Motor neuron (in vitro differentiated cells): ENCODE results near the gene HIPK2. TPM values are rescaled to one million over a fixed set of nuclear protein-coding genes. Genes with fewer than 3 reads are reported as not detected.
A peak's percentile ranks its signal among the peaks of the same experiment; 100 is the strongest.

Experiments
- ATAC-seq, 8 experiments: fragments of 200-7000 bp; cut with Tn5 transposase; replicated peaks in 6 of 8; 2 replicates each; pipeline ENCODE4 v1.8.0; 2021; ENCODE audit warnings: mild to moderate bottlenecking in 8 of 8, moderate library complexity in 8 of 8
- H3K27ac ChIP-seq, 2 donors: fragments of 250-450 bp; sonication (Bioruptor Pico); 2 replicates each; pipeline ENCODE4 v1.9.0; 2021; ENCODE audit warnings: antibody characterized with exemption in 2 of 2, mild to moderate bottlenecking in 2 of 2, moderate library complexity in 1 of 2
- H3K4me1 ChIP-seq, 2 donors: fragments of 250-450 bp; sonication (Bioruptor Pico); replicated peaks in 1 of 2; 2 replicates each; pipeline ENCODE4 v1.6.1; 2021; ENCODE audit warnings: antibody characterized with exemption in 2 of 2, mild to moderate bottlenecking in 2 of 2, moderate library complexity in 1 of 2
- H3K4me3 ChIP-seq, 5 donors: fragments of 250-450 bp; sonication (Bioruptor Pico); 2 replicates each; pipeline ENCODE4 v1.9.0; 2021; ENCODE audit warnings: antibody characterized with exemption in 5 of 5, mild to moderate bottlenecking in 5 of 5, moderate library complexity in 4 of 5
- WGBS, 10 experiments: fragments of 450-650 bp; shearing (Covaris generic); methylation state at CpG; one replicate each; pipeline ENCODE4 v1.0.0; 2022; 5-methylcytosine and 5-hydroxymethylcytosine counted together
- in situ Hi-C, 9 experiments: fragments of 400-800 bp; cut with MboI; loops; one replicate each; pipeline ENCODE4 v1.15.0; 2021; ENCODE audit warnings: low sequenced_read_pairs in 9 of 9, low pct_unique_long_range_greater_than_20kb in 2 of 9; ENCODE audit not compliant: unreplicated experiment in 9 of 9
- total RNA-seq, 8 experiments: library from RNA; unstranded; fragments of 300-600 nt; gene quantifications; 2 replicates each; pipeline versions ENCODE4 v1.2.3 to v1.2.4, GENCODE V29; 2022

The HIPK2 gene
- total RNA-seq, 8 experiments from 2014 or later, result 2.0 to 34.9 (median 15.8) TPM

DNA sequence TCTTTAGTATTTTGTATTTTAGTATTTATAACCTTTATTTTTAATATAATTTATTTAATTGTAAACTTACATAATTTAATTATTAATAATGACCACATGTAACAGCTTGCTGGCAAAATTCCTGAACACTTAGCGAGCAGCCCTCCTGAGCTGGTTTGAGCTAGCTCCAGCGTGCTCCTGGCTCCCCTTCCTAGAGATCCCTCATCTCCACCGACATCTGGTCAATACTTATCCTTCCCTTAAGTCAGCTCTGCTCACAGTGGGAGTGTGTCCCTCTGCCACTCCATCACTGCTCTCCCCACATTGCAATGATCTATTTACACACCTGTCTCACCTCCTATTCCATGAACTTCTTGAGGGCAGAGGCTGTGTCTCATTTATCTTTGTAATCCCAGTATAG is 30.6 kb upstream of the HIPK2 start:
- peak in 5 of 8 experiments; percentile 56 to 86 (median 68) for ATAC-seq
- Histone ChIP-seq H3K27ac (no peak overlapping the region), H3K4me3 (no peak overlapping the region), H3K4me1 (no peaks in the 10 kb centered on the region)
- 13 to 75% (median 57%) methylated on average over 1 to 3 of the region's 3 CpGs; no CpG with 5 or more reads in 1 of the 10 experiments for WGBS, 10 experiments
- in situ Hi-C loops, result no loop called here

DNA sequence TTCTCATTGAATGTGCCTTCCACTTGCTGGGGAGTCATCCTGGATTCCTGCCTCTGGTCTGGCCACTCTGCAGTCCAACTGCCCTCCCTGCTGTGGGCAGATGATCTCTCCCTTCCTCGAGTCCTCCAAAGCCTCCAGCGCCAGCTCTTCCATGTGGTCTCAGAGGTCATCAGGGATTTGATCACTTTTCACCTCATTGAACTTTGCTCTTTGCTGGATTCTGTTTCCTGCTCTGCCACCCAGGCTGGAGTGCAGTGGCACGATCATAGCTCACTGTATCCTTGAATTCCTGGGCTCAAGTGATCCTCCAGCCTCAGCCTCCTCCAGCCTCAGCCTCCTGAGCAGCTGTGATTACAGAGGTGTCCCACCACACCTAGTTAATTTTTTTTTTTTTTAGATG is 29.2 kb upstream of the HIPK2 start:
- no peak overlapping the region for H3K27ac ChIP-seq
- WGBS, 10 experiments, result 0 to 100% (median 91%) methylated on average over 1 to 3 of the region's 3 CpGs; no CpG with 5 or more reads in 5 of the 10 experiments
- no peak overlapping the region for H3K4me3 ChIP-seq
- no peaks in the 10 kb centered on the region for H3K4me1 ChIP-seq
- no peak for ATAC-seq
- in situ Hi-C loops, result no loop called here

DNA sequence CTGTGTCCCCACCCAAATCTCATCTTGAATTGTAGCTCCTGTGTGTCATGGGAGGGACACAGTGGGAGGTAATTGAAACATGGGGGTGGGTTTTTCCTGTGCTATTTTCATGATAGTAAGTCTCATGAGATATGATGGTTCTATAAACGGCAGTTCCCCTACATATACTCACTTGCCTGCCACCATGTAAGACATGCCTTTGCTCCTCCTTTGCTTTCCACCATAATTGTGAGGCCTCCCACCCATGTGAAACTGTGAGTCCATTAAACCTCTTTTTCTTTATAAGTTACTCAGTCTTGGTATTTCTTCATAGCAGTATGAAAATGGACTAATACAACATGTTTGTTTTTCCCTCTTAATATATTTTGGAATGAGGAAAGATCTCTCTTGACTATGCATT is 26.8 kb upstream of the HIPK2 start:
- ATAC-seq, result no peak
- in situ Hi-C loops, result no loop called here
- H3K4me1 ChIP-seq, result no peaks in the 10 kb centered on the region
- H3K4me3 ChIP-seq, result no peak overlapping the region
- H3K27ac ChIP-seq, result no peak overlapping the region
- WGBS, 10 experiments, result 20 to 100% (median 94%) methylated on average over 1 of the region's 1 CpG; no CpG with 5 or more reads in 4 of the 10 experiments

DNA sequence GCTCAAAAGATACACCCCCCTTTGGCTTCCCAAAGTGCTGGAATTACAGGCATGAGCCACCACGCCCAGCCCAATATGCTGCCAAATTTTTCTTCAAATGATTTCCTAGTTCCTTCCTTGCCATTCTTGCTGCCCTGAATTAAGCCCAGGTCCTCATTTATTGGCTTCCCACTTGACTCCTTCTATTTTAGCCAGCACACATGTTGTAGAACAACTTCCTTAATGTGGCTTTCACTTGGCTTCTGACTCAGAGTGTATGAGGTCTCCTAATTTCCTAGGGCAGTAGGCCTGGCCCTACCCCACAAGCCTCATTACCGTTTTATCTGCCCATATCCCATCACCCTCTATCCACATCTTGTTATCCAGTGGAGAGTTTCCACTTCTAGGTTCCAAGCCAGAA is 21.8 kb upstream of the HIPK2 start:
- Histone ChIP-seq H3K27ac (no peak overlapping the region), H3K4me3 (no peak overlapping the region), H3K4me1 (no peaks in the 10 kb centered on the region)
- in situ Hi-C loops, result no loop called here
- ATAC-seq, result no peak
- 0 to 94% (median 75%) methylated on average over 1 to 2 of the region's 2 CpGs; no CpG with 5 or more reads in 4 of the 10 experiments for WGBS, 10 experiments

DNA sequence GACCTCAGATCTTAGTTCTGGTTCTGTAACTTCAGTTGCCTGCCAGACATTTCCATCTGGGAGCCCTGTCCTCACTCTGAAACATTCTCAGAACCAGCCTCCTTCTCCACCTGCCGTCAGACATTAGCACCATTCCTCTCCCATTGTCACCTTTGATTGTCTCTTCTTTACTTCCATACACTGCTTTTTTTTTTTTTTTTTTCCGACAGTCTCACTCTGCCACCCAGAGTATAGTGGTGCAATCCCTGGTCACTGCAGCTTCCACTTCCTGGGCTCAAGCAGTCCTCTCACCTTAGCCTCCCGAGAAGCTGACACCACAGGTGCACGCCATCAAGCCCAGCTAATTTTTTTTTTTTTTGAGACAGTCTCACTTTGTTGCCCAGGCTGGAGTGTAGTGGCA is 21.1 kb upstream of the HIPK2 start:
- 45 to 100% (median 83%) methylated on average over 1 to 4 of the region's 4 CpGs for WGBS, 10 experiments
- in situ Hi-C loops, result no loop called here
- Histone ChIP-seq H3K4me3 (no peak overlapping the region), H3K27ac (no peak overlapping the region), H3K4me1 (no peaks in the 10 kb centered on the region)
- ATAC-seq, result no peak

DNA sequence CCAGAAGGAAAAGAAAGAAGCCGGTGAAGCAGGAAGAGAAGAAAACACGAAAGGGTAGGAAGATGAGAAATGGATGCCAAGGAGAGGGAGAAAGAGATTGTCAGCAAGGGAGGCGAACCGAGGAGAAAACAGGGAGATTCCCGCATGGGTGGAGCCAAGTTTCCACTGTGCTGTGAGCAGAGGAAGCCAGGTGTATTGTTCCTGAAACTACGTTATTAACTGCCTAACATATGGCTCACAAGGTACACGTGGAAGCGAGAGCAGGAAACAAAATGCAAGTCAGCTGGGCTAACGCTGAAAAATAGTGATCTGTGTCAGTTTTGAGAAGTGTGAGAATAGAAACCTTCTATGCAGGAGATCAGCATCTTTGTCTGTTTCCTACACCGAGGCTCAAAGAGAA is 20.4 kb upstream of the HIPK2 start:
- Histone ChIP-seq H3K27ac (no peak overlapping the region), H3K4me3 (no peak overlapping the region), H3K4me1 (no peaks in the 10 kb centered on the region)
- 7 to 83% (median 61%) methylated on average over 1 to 10 of the region's 10 CpGs for WGBS, 10 experiments
- ATAC-seq, result no peak
- in situ Hi-C loops, result no loop called here

DNA sequence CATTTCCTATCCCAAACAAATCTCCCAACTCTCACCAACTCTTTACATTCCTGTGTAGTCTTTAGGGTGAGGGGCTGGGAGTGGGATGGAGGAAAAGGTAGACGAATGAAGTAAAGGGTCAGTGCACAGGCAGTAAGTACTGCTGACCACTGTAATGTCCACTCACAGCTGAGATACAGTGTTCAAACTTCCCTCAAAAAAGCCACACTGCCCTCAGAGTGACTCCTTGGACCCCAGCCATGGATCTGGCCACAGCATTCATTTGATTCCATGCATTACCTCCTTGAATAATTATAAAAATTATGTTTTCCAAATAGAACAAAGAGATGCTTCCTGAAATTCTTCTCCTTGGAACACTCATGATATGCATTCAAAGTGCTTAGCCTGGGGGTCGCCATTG is 19.8 kb upstream of the HIPK2 start:
- WGBS, 10 experiments, result 17 to 90% (median 33%) methylated on average over 1 to 2 of the region's 2 CpGs; no CpG with 5 or more reads in 5 of the 10 experiments
- peak in 1 of 8 experiments; percentile 13 for ATAC-seq
- in situ Hi-C loops, result no loop called here
- no peak overlapping the region for H3K27ac ChIP-seq
- no peak overlapping the region for H3K4me3 ChIP-seq
- H3K4me1 ChIP-seq, result no peaks in the 10 kb centered on the region

DNA sequence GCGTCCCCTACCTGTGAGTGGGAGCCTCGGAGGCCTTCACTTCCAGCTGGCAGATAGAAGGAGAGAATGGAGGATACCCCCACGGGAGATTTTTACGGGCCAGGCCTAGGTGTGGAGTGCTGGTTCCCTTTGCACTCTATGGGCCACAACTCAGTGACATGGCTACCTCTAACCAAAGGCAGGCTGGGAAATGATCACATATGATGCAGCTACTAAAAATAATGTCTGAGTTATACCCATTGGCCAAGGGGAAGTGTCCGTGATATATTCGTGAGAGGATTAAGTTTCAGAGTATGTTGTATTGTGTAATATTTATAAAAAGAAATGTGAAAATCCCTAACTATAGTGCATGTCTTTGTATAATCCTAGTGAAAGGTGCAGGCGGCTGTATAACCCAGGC is 13.5 kb upstream of the HIPK2 start:
- Histone ChIP-seq H3K27ac (no peak overlapping the region), H3K4me3 (no peak overlapping the region), H3K4me1 (no peaks in the 10 kb centered on the region)
- 20 to 100% (median 89%) methylated on average over 1 to 7 of the region's 7 CpGs for WGBS, 10 experiments
- no peak for ATAC-seq
- in situ Hi-C loops, result no loop called here

DNA sequence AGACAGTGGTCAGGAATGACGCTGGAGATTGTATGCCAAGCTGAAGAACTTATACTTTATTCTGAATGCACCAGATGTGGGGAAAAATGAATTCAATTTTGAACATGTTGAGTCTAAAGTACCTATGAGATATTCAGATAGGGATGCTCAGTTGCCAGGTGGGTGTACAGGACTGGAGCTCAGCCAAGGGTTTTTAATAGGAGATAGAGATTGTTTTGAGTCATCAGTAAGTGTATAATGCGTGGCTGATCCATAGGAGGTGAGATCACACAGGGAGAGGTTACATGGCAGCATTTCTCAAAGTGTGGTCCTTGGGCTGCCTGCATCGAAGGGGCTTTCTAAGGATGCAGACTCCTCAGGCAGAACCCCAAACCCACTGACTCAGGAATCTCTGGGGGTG is 6.8 kb upstream of the HIPK2 start:
- Histone ChIP-seq H3K27ac (no peak overlapping the region), H3K4me3 (no peak overlapping the region), H3K4me1 (peaks cover 14 to 16% of the 10 kb centered on the region in 2 donors)
- in situ Hi-C loops, result no loop called here
- ATAC-seq, result peak in 4 of 8 experiments; percentile 32 to 80 (median 50)
- WGBS, 10 experiments, result 29 to 100% (median 80%) methylated on average over 1 to 3 of the region's 3 CpGs; no CpG with 5 or more reads in 1 of the 10 experiments

DNA sequence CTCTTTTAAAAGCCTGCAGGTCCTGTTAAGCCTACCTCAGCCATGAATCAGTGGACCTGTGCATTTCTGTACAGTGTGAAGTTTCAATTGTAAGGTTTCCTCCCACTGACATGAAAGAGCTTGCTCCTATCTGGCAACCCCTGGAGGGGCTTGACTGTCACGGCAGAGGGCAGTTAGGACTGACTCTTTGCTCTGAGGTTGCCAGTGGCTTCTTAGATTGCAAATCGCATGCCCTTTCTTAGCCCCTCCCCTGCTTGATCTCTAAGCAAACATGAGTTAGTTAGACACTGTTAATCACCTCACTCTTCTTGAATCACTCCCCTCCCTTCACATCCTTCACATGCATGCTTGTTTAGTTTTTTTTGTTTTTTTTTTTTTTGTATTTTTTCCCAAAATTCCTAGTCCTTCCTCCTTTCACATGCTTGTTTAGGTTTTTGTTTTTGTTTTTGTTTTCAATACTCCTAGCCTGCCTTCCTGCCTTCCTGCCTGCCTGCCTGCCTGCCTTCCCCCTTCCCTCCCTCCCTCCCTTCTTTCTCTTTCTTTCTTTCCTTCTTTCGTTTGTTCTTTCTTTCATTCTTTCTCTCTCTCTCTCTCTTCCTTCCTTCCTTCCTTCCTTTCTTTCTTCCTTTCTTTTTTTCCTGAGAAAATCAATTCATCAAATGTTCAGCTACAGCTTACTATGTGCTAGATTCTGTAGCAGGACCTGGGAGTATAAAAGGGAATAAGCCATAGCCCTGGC is 6.0 kb upstream of the HIPK2 start:
- Histone ChIP-seq H3K27ac (no peak overlapping the region), H3K4me3 (no peak overlapping the region), H3K4me1 (peaks cover 14 to 18% of the 10 kb centered on the region in 2 donors)
- 0 to 50% (median 14%) methylated on average over 2 to 3 of the region's 3 CpGs for WGBS, 10 experiments
- ATAC-seq, result peak in 5 of 8 experiments; percentile 7 to 59 (median 29)
- in situ Hi-C loops, result no loop called here

DNA sequence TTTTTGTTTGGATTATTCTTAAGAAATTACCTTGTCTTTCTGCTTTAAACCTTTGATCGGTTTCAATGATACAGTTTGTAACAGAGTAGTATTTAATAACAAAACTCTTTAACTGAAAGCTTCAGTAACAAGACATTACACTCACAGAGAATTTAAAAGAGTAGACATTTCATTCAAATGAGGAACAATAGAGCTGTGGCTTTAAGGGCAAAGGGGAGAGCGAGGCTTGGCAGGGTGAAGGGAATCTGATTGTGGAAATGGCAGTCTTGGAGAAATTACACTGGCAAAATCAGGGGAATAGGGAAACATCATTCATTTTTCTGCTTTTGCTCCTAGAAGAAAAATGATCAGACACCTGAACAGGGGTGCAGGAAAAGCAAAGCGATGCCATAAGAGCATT is 5.1 kb upstream of the HIPK2 start:
- in situ Hi-C loops, result no loop called here
- 0 to 93% (median 56%) methylated on average over 1 to 3 of the region's 3 CpGs for WGBS, 10 experiments
- peaks cover 16 to 19% of the 10 kb centered on the region in 2 donors for H3K4me1 ChIP-seq
- no peak for ATAC-seq
- H3K27ac ChIP-seq, result no peak overlapping the region
- no peak overlapping the region for H3K4me3 ChIP-seq

DNA sequence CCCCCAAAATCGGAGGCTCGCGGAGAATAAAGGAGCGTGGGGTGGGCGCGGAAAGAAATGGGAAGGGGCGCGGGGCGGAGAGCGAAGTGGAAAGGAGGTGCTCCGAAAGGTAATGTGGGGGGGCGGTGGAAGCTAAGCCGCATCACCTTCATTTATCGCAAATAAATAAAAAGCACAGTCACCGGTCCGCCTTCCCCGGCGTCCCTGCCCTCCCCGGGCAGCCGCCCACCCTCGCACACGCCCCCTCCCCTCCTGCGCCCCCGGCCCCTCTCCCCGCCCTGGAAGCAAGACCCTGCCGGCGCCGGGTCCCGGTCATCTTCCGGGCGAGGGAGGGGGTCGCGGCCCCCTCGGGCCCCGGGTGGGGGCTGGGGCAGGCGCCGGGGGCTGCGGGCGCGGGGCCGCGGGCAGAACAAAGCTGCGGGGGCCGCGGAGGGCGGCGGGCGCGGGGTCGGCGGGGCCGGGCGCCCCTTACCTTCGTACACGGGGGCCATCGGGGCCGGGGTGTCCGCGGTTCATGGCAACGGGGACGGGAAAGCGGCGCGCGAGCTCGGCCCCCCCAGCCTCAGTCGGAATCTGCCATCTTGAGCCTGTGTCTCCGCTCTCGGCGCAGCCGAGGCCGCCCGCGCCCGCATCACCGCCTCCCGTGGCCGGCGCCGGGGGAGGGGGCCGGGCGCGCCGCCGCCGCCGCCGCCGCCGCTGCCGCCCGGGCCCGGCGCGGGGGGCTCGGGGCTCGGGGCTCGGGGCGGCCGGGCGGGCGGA is 486 bp downstream of the HIPK2 start:
- in situ Hi-C loops, result loop anchor here in 1 of 9 experiments (10.0 kb wide), 1 partner anchor 227 kb away; no protein-coding TSS in a partner anchor
- ATAC-seq, result peak; percentile 5 to 55 (median 44)

DNA sequence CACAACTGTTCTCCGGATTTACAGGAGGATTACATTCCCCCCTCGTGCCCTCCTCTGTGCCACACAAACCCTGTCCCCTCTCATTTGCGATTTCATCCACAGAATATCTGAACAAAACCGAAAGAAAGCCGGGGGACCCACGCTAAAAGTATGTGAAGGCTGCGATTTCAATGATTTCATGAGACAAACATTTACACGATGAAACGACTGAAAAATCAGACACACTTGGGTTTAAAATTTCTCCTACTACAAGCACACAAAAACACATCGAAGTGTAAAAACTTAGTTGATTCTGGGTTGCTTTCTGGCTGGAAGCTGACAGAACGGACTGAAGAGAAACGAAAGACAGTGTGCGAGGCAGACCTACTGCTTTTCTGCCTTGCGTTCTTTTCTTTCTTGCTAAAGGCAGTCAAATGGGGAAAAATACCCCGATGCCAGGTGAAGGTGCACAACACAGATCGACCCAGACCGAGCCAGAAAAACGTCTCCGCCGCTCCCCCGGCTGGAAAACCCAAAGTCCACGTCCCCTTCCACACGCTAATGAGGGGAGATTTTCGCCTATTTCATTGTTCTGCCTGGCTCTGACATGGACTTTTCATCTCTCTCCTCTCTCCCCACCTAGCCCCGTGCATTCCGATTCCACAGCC is 1.2 kb downstream of the HIPK2 start:
- H3K27ac ChIP-seq, result peak overlapping the region; percentile 88
- 0 to 3% (median 1%) methylated on average over 4 to 24 of the region's 26 CpGs for WGBS, 10 experiments
- in situ Hi-C loops, result loop anchor here in 1 of 9 experiments (10.0 kb wide), 1 partner anchor 228 kb away; no protein-coding TSS in a partner anchor
- peak overlapping the region; percentile 61 to 99 (median 89) for H3K4me3 ChIP-seq
- peak; percentile 2 to 20 (median 10) for ATAC-seq
- peaks cover 9 to 19% of the 10 kb centered on the region in 2 donors for H3K4me1 ChIP-seq

More for the DNA sequence above, 486 bp downstream of the HIPK2 start:
- peaks cover 7 to 12% of the 10 kb centered on the region in 2 donors for H3K4me1 ChIP-seq
- peak overlapping the region; percentile 61 to 99 (median 89) for H3K4me3 ChIP-seq
- H3K27ac ChIP-seq, result peak overlapping the region; percentile 88
- WGBS, 10 experiments, result no CpG with 5 or more reads among the region's 102 CpGs
